MM.1S (cell line): ENCODE results near the gene SLFN13.

Source experiments
- DNase-seq: peaks from one replicate; pipeline ENCODE4 v3.0.0-alpha.2; 2015
- H2AFZ ChIP-seq: fragments of 300-600 bp; sonication (generic); 2 replicates; pipeline ENCODE4 v1.6.0; 2016; ENCODE audit warnings: antibody characterized with exemption, low read length
- H3F3A ChIP-seq: fragments of 300-600 bp; sonication (generic); 2 replicates; pipeline ENCODE4 v1.6.1; 2016; ENCODE audit warnings: mild to moderate bottlenecking, antibody characterized with exemption, low read length, moderate library complexity, mixed read lengths; ENCODE audit not compliant: insufficient read depth
- H3K27ac ChIP-seq: fragments of 300-600 bp; sonication (generic); 2 replicates; pipeline ENCODE4 v1.5.1; 2016; ENCODE audit warnings: mild to moderate bottlenecking, low read length
- H3K27me3 ChIP-seq: fragments of 300-600 bp; sonication (generic); replicated peaks from 2 replicates; pipeline ENCODE4 v1.6.0; 2016; ENCODE audit warnings: low read length; ENCODE audit not compliant: insufficient read depth
- H3K36me3 ChIP-seq: fragments of 300-600 bp; sonication (generic); replicated peaks from 2 replicates; pipeline ENCODE4 v1.6.1; 2016; ENCODE audit warnings: mild to moderate bottlenecking, low read length, mixed read lengths; ENCODE audit not compliant: insufficient read depth
- H3K4me1 ChIP-seq: fragments of 300-600 bp; sonication (generic); 2 replicates; pipeline ENCODE4 v1.6.1; 2016; ENCODE audit warnings: low read length, mixed read lengths
- H3K4me2 ChIP-seq: fragments of 300-600 bp; sonication (generic); 2 replicates; pipeline ENCODE4 v1.6.0; 2016; ENCODE audit warnings: low read depth, low read length
- H3K4me3 ChIP-seq: fragments of 300-600 bp; sonication (generic); 2 replicates; pipeline ENCODE4 v1.5.1; 2016; ENCODE audit warnings: low read length, mixed read lengths
- H3K79me2 ChIP-seq: fragments of 300-600 bp; sonication (generic); 2 replicates; pipeline ENCODE4 v1.6.1; 2016; ENCODE audit warnings: mixed run types, low read length, mixed read lengths
- H3K9ac ChIP-seq: fragments of 300-600 bp; sonication (generic); 2 replicates; pipeline ENCODE4 v1.6.1; 2016; ENCODE audit warnings: low read length, mixed read lengths
- H3K9me2 ChIP-seq: fragments of 300-600 bp; sonication (generic); replicated peaks from 2 replicates; pipeline ENCODE4 v1.6.1; 2016; ENCODE audit warnings: mild to moderate bottlenecking, low read length, mixed read lengths; ENCODE audit not compliant: insufficient read depth
- H3K9me3 ChIP-seq: fragments of 300-600 bp; sonication (generic); replicated peaks from 2 replicates; pipeline ENCODE4 v1.6.1; 2016; ENCODE audit warnings: mild to moderate bottlenecking, low read length, mixed read lengths; ENCODE audit not compliant: insufficient read depth
- H4K20me1 ChIP-seq: fragments of 300-600 bp; sonication (generic); 2 replicates; pipeline ENCODE4 v1.6.1; 2016; ENCODE audit warnings: mild to moderate bottlenecking, low read length, moderate library complexity, mixed read lengths; ENCODE audit not compliant: insufficient read depth
- EZH2 ChIP-seq: fragments of 300-600 bp; sonication (generic); optimal IDR thresholded peaks from 2 replicates; pipeline ENCODE3; 2017; ENCODE audit warnings: low read depth, mild to moderate bottlenecking, antibody characterized with exemption, low read length, mixed read lengths
- EZH2phosphoT487 ChIP-seq: fragments of 300-600 bp; sonication (generic); IDR thresholded peaks from 2 replicates; pipeline ENCODE4 v1.6.1; 2018; ENCODE audit warnings: antibody characterized with exemption, low read length
- TF ChIP-seq, protein P1 (sequence below): fragments of 300-600 bp; sonication (generic); IDR thresholded peaks from 2 replicates; pipeline ENCODE4 v1.5.1; 2016; ENCODE audit warnings: antibody characterized with exemption, low read length, mixed read lengths

The SLFN13 gene

DNA sequence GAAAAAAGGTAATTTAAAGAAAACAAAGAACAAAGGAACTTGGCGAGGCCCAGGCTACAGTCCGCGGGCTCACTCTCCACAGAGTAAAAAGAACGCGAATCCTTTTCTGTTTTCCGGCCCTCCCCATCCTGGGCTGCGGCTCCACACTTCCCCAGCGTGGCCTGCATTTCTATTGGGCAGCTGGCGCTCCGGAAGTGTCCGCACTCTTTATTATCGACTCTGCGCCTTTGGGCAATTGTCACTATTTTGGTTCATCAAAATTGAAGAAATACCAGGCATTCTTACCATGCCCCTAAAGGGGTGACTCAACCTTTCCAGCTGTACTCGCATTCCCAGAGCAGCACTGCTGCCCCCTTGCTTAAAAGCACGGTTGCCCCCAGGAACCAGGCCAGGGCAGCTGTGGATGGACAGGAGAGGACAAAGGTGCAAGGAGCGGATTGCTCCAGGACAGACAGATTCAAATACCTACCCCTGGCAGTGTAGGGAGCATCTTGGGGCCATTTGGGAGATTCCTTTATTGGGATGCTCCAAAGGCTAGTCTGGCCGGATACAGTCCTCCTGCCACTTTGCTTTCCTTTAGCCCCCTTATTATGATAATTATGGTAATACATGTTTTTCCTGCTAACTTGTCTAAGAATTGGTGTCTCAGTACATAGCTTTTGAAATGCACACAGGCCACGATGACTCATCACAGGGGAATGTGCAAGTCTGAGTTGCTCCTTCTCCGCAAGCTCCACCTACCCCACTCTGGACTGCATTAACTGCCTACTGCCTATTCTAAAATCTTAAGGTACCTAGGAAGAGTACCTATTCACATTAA is 15.3 kb downstream of the SLFN13 start:
- TF ChIP-seq EZH2 (no peak), EZH2phosphoT487 (no peak)
- TF ChIP-seq, protein P1, sequence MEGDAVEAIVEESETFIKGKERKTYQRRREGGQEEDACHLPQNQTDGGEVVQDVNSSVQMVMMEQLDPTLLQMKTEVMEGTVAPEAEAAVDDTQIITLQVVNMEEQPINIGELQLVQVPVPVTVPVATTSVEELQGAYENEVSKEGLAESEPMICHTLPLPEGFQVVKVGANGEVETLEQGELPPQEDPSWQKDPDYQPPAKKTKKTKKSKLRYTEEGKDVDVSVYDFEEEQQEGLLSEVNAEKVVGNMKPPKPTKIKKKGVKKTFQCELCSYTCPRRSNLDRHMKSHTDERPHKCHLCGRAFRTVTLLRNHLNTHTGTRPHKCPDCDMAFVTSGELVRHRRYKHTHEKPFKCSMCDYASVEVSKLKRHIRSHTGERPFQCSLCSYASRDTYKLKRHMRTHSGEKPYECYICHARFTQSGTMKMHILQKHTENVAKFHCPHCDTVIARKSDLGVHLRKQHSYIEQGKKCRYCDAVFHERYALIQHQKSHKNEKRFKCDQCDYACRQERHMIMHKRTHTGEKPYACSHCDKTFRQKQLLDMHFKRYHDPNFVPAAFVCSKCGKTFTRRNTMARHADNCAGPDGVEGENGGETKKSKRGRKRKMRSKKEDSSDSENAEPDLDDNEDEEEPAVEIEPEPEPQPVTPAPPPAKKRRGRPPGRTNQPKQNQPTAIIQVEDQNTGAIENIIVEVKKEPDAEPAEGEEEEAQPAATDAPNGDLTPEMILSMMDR: no peak
- H3K27me3 ChIP-seq: no peaks in the 10 kb centered on the region
- peaks cover 13% of the 10 kb centered on the region for H3F3A ChIP-seq
- H3K79me2 ChIP-seq: peaks cover 27% of the 10 kb centered on the region
- H4K20me1 ChIP-seq: no peaks in the 10 kb centered on the region
- peak overlapping the region; percentile 61; the same call in 1 of the 2 replicates for H3K27ac ChIP-seq
- H3K4me1 ChIP-seq: peaks cover 14% of the 10 kb centered on the region
- peak overlapping the region; percentile 89 for H2AFZ ChIP-seq
- H3K9me3 ChIP-seq: no peaks in the 10 kb centered on the region
- peak overlapping the region; percentile 75 for H3K4me3 ChIP-seq
- no peaks in the 10 kb centered on the region for H3K9me2 ChIP-seq
- peak overlapping the region; percentile 59; the same call in 1 of the 2 replicates for H3K9ac ChIP-seq
- DNase-seq: peak; percentile 93
- peak overlapping the region; percentile 92 for H3K4me2 ChIP-seq
- no peaks in the 10 kb centered on the region; the same call in 1 of the 2 replicates for H3K36me3 ChIP-seq

- H3K27me3 ChIP-seq: no peaks in the 10 kb centered on the region
- DNase-seq: peak; percentile 82
- no peaks in the 10 kb centered on the region for H4K20me1 ChIP-seq
- H3K9me3 ChIP-seq: no peaks in the 10 kb centered on the region
- H3F3A ChIP-seq: peaks cover 13% of the 10 kb centered on the region
- no peaks in the 10 kb centered on the region for H3K36me3 ChIP-seq
- peaks cover 14% of the 10 kb centered on the region for H3K4me1 ChIP-seq
- H3K9ac ChIP-seq: peak within 1 kb of the TSS; percentile 59; the same call in 1 of the 2 replicates
- H3K4me3 ChIP-seq: peak within 1 kb of the TSS; percentile 75
- TF ChIP-seq, protein P1: no peak
- TF ChIP-seq EZH2 (no peak), EZH2phosphoT487 (no peak)
- H2AFZ ChIP-seq: peak within 1 kb of the TSS; percentile 89
- peaks cover 27% of the 10 kb centered on the region for H3K79me2 ChIP-seq
- no peaks in the 10 kb centered on the region for H3K9me2 ChIP-seq
- peak within 1 kb of the TSS; percentile 92 for H3K4me2 ChIP-seq
- peak within 1 kb of the TSS; percentile 61; the same call in 1 of the 2 replicates for H3K27ac ChIP-seq
Observed at GRCh38 chr17:35432176-35433074, 16.1 kb downstream of the SLFN13 start, which contains the start of gene SLFN12. Gene SLFN12 (minus strand): TSS chr17:35432500. CDS start chr17:35423028, 9,472 bp downstream.

- Histone ChIP-seq H3K4me2 (no peak overlapping the region), H2AFZ (no peak overlapping the region), H3K27ac (no peak overlapping the region), H4K20me1 (no peaks in the 10 kb centered on the region), H3K79me2 (peaks cover 27% of the 10 kb centered on the region), H3K9ac (no peak overlapping the region), H3K27me3 (no peaks in the 10 kb centered on the region), H3K4me3 (no peak overlapping the region), H3K4me1 (peaks cover 14% of the 10 kb centered on the region), H3K36me3 (no peaks in the 10 kb centered on the region), H3K9me2 (no peaks in the 10 kb centered on the region), H3K9me3 (no peaks in the 10 kb centered on the region), H3F3A (peaks cover 13% of the 10 kb centered on the region)
- no peak for DNase-seq
- TF ChIP-seq EZH2 (no peak), EZH2phosphoT487 (no peak)
- TF ChIP-seq, protein P1: no peak
Observed at GRCh38 chr17:35429702-35430101, 18.9 kb downstream of the SLFN13 start.
